GM12891 (cell line): ENCODE results near the gene RPL21.

ENCODE experiments used
- POLR2A ChIP-seq: IDR thresholded peaks from 2 replicates; pipeline ENCODE4 v1.6.1; 2011; ENCODE audit warnings: low read depth, low read length, control low read depth
- POLR2AphosphoS5 ChIP-seq: IDR thresholded peaks from 2 replicates; pipeline ENCODE4 v1.6.1; 2011; ENCODE audit warnings: low read depth, low read length, control low read depth
- SPI1 ChIP-seq: IDR thresholded peaks from 2 replicates; pipeline ENCODE4 v1.6.1; 2011; ENCODE audit warnings: low read depth, low read length, control low read depth
- TAF1 ChIP-seq: IDR thresholded peaks from 2 replicates; pipeline ENCODE4 v1.6.1; 2011; ENCODE audit warnings: low read depth, low read length, control low read depth

DNA sequence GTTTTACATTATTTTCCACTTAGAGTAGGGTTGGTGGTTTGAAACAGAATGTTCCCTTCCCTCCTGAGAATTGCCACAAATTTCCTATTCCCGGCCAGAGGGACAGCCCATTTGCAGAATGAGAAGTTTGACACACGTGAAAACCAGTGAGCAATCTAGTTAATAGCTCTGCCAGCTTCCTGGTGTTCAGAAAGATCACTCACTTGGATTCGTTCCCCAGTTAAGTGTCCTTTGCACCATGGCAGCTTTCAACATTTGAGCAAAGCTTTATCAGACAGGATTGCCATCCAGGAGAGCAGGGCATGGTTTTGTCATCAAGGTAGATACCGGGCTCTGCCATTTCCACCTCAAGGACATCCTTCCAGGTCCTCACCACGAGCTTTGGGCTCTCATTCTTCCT lies 47.5 kb downstream of the RPL21 start:
- TF ChIP-seq POLR2A (no peak), POLR2AphosphoS5 (no peak), TAF1 (no peak), SPI1 (no peak)
